Measurements from ENCODE around the gene SLC27A4. TPM values are rescaled to one million over a fixed set of nuclear protein-coding genes. Genes with fewer than 3 reads are reported as not detected.
A peak's percentile ranks its signal among the peaks of the same experiment; 100 is the strongest.

Gene SLC27A4
- total and polyA plus RNA-seq, 2 of the 13 experiments (the other 11 are each of a cell fraction or from before 2014, with no cell fraction given) = 10.6 to 18.8 TPM

DNA sequence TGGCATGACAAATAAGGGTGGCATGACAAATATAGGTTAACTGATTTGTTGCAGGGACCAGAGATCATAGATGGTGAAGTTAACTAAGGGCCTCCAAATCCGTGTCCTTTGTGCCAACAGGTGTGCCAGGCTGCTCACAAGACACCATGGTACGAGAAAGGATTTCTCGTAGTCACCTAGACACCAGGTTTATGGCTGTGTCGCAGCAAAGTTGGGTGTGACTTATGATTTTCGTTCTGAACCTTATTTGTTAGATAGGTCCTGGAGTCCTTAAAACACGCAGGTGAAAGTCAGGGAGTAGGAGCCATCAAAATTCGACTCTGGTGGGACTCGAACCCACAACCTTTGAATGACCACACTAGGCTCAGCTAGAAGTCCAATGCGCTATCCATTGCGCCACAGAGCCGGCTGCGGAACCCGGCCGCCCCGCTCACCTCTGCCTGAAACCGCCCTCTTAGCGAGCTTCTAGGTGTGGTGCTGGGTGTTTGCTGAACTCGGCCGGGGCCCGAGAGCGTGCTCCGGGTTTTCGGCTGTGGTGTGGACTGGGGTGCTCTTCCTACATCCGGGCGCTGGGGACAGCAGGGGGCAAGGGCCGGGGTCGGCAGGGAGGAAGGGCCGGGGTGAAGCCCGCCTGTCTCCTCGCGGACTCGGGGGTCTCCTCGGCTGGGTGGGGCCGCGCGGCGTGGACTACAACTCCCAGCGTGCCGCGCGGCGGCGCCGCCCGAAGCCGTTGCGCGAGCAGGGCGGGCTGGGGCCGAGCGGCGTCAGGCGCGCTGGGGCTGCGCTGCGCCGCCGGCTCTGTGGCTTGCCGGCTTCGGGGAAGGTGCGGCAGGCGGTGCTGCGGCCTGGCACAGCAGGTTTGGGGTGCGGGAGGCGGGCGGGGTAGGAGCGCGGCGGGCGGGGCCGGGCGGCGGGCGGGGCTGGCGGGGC, at the start of gene SLC27A4 (continued):
- TF ChIP-seq, protein P1, sequence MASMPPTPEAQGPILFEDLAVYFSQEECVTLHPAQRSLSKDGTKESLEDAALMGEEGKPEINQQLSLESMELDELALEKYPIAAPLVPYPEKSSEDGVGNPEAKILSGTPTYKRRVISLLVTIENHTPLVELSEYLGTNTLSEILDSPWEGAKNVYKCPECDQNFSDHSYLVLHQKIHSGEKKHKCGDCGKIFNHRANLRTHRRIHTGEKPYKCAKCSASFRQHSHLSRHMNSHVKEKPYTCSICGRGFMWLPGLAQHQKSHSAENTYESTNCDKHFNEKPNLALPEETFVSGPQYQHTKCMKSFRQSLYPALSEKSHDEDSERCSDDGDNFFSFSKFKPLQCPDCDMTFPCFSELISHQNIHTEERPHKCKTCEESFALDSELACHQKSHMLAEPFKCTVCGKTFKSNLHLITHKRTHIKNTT (CRISPR knock-in tag; IDR thresholded peaks at IDR 0.05) = no peak
- TF ChIP-seq ELF3 (CRISPR knock-in tag; IDR thresholded peaks at IDR 0.05) (peak; percentile 28; the same call in 1 of the 2 replicates), MEF2D (CRISPR knock-in tag; IDR thresholded peaks at IDR 0.05) (0 out of 2 replicates have a peak, but pooled peaks have one; percentile 65), ZNF331 (CRISPR knock-in tag; IDR thresholded peaks at IDR 0.05) (peak; percentile 82; the same call in 1 of the 2 replicates), ZNF33B (CRISPR knock-in tag; IDR thresholded peaks at IDR 0.05) (0 out of 2 replicates have a peak, but pooled peaks have one; percentile 24), ZNF12 (CRISPR knock-in tag; IDR thresholded peaks at IDR 0.05) (no peak), ZBTB7B (CRISPR knock-in tag; IDR thresholded peaks at IDR 0.05) (peak; percentile 88), ZNF850 (CRISPR knock-in tag; conservative IDR thresholded peaks at IDR 0.05) (no peak), SSRP1 (CRISPR knock-in tag; IDR thresholded peaks at IDR 0.05) (peak; percentile 98), MAF1 (CRISPR knock-in tag; IDR thresholded peaks at IDR 0.05; ENCODE audit: borderline replicate concordance) (peak; percentile 92; the same call in 1 of the 2 replicates), ZMYM4 (CRISPR knock-in tag; IDR thresholded peaks at IDR 0.05) (peak; percentile 52; the same call in 1 of the 2 replicates), DMAP1 (CRISPR knock-in tag; IDR thresholded peaks at IDR 0.05) (peak; percentile 62; the same call in 1 of the 2 replicates)
- TF ChIP-seq, protein P2, sequence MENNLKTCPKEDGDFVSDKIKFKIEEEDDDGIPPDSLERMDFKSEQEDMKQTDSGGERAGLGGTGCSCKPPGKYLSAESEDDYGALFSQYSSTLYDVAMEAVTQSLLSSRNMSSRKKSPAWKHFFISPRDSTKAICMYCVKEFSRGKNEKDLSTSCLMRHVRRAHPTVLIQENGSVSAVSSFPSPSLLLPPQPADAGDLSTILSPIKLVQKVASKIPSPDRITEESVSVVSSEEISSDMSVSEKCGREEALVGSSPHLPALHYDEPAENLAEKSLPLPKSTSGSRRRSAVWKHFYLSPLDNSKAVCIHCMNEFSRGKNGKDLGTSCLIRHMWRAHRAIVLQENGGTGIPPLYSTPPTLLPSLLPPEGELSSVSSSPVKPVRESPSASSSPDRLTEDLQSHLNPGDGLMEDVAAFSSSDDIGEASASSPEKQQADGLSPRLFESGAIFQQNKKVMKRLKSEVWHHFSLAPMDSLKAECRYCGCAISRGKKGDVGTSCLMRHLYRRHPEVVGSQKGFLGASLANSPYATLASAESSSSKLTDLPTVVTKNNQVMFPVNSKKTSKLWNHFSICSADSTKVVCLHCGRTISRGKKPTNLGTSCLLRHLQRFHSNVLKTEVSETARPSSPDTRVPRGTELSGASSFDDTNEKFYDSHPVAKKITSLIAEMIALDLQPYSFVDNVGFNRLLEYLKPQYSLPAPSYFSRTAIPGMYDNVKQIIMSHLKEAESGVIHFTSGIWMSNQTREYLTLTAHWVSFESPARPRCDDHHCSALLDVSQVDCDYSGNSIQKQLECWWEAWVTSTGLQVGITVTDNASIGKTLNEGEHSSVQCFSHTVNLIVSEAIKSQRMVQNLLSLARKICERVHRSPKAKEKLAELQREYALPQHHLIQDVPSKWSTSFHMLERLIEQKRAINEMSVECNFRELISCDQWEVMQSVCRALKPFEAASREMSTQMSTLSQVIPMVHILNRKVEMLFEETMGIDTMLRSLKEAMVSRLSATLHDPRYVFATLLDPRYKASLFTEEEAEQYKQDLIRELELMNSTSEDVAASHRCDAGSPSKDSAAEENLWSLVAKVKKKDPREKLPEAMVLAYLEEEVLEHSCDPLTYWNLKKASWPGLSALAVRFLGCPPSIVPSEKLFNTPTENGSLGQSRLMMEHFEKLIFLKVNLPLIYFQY (CRISPR knock-in tag; IDR thresholded peaks at IDR 0.05; ENCODE audit: borderline replicate concordance) = no peak
- TF ChIP-seq, protein P3, sequence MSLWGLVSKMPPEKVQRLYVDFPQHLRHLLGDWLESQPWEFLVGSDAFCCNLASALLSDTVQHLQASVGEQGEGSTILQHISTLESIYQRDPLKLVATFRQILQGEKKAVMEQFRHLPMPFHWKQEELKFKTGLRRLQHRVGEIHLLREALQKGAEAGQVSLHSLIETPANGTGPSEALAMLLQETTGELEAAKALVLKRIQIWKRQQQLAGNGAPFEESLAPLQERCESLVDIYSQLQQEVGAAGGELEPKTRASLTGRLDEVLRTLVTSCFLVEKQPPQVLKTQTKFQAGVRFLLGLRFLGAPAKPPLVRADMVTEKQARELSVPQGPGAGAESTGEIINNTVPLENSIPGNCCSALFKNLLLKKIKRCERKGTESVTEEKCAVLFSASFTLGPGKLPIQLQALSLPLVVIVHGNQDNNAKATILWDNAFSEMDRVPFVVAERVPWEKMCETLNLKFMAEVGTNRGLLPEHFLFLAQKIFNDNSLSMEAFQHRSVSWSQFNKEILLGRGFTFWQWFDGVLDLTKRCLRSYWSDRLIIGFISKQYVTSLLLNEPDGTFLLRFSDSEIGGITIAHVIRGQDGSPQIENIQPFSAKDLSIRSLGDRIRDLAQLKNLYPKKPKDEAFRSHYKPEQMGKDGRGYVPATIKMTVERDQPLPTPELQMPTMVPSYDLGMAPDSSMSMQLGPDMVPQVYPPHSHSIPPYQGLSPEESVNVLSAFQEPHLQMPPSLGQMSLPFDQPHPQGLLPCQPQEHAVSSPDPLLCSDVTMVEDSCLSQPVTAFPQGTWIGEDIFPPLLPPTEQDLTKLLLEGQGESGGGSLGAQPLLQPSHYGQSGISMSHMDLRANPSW (CRISPR knock-in tag; IDR thresholded peaks at IDR 0.05; ENCODE audit: borderline replicate concordance) = no peak
- TF ChIP-seq, protein P4, sequence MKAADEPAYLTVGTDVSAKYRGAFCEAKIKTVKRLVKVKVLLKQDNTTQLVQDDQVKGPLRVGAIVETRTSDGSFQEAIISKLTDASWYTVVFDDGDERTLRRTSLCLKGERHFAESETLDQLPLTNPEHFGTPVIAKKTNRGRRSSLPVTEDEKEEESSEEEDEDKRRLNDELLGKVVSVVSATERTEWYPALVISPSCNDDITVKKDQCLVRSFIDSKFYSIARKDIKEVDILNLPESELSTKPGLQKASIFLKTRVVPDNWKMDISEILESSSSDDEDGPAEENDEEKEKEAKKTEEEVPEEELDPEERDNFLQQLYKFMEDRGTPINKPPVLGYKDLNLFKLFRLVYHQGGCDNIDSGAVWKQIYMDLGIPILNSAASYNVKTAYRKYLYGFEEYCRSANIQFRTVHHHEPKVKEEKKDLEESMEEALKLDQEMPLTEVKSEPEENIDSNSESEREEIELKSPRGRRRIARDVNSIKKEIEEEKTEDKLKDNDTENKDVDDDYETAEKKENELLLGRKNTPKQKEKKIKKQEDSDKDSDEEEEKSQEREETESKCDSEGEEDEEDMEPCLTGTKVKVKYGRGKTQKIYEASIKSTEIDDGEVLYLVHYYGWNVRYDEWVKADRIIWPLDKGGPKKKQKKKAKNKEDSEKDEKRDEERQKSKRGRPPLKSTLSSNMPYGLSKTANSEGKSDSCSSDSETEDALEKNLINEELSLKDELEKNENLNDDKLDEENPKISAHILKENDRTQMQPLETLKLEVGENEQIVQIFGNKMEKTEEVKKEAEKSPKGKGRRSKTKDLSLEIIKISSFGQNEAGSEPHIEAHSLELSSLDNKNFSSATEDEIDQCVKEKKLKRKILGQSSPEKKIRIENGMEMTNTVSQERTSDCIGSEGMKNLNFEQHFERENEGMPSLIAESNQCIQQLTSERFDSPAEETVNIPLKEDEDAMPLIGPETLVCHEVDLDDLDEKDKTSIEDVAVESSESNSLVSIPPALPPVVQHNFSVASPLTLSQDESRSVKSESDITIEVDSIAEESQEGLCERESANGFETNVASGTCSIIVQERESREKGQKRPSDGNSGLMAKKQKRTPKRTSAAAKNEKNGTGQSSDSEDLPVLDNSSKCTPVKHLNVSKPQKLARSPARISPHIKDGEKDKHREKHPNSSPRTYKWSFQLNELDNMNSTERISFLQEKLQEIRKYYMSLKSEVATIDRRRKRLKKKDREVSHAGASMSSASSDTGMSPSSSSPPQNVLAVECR (CRISPR knock-in tag; IDR thresholded peaks at IDR 0.05; ENCODE audit: borderline replicate concordance) = peak; percentile 66; the same call in 1 of the 2 replicates
